Activated CD4-positive, alpha-beta T cell treated with anti-CD3 and anti-CD28 coated beads, Interleukin-2, Interleukin-6, amounts not matched to agents 100 ng/mL and 50 ng/mL, durations not matched to agents 16 hours and 8 hours (primary cell): ENCODE results near the gene MMP24OS.

Experiments used
- DNase-seq: peaks from one replicate; pipeline ENCODE4 v3.0.0-alpha.2; 2020

Gene MMP24OS

DNA sequence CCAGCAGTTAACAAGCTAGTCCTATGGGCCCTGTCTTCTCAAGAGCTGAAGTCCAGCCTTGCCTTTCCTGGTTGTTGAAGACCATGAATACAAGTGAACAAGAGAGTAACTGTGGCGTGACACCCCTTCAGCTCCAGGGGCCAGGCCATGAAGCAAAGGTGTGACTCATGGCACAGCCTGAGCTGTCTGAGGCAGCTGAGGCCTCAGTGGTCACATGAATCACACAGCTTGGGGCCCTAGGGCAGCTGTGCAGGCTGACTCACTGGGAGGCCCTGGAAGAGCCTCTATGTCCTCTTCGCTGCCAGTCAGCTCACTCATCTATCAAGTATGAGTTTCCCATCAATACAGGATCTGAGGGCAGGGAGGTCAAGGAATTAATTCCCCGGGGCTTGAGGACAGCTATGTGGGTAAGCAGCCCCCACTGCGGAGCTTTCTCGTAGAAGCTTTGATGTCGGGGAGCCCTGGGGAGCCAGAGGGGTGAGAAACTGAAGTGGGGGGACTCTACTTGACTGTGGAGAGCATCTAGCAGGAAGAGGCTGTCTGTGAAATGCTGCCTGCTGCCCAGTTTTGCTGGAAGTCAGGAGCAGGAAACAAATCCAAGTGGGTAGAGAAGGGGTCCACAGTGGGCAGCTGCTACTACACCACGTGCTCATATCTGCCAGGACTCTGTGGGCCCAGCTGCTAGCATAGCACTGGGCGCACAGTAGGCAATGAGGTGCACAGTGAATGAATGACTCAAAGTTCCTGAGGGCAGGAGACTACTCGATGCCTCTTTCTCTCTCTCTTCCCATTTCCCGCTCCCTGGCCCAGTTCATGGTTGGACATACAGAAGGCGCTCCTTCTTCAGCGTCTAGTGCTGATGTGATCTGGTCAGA lies 28.0 kb upstream of the MMP24OS start:
- peak; percentile 95 for DNase-seq

DNA sequence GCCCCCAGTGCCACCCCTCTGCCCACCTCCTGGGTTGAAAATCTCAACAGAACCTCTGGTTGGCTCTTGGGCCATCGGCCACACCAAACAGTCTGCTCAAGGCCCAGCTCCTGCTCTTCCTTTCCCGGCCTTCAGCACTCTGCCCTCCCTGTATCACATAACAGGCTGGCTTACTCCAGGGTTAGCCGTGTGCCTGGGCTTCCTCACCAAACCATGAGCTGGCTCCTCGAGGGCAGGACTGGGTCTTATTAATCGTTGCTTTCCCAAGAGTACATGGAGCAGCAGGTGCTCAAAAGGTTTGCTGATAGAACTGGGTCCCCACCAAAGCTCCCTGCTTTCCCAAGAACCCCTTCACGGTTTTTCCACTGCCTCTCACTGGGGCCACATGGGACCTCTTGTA lies 27.0 kb upstream of the MMP24OS start:
- DNase-seq = no peak

DNA sequence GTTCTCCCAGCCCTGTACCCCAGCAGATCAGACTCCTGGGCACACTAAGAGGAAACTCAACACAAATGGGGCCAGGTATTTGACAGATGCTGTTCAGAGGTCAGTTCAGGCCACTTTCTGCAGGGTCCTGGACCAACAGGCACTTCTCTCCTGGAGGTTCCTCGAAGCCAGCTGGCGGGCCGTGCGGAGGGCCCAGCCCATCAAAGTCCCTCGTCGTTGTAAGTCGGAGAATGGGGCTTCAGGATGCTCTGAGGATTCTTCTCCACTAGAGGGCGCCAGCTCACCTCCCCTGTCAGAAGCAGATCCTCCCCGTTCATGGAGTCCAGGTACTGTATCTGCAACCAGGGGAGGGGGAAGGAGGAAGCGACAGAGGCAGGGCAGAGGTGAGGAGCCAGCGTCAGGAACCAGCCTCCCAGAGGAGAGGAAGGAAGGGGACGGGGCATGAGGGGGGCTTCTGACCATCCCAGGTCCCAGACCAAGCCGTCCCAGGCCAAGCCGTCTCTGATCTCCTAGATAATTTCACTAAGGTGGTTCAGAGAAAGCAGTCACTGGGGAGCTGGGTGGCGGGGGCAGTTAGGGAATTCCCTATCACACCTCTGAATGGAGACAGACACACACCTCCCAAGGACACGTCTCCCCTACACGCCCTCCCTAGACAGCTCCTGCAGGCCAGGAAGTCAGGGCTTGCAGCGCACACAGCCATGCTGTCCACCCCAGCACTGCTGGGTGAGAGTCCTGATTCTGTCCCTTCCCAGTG lies 26.0 kb upstream of the MMP24OS start:
- DNase-seq = peak; percentile 94

DNA sequence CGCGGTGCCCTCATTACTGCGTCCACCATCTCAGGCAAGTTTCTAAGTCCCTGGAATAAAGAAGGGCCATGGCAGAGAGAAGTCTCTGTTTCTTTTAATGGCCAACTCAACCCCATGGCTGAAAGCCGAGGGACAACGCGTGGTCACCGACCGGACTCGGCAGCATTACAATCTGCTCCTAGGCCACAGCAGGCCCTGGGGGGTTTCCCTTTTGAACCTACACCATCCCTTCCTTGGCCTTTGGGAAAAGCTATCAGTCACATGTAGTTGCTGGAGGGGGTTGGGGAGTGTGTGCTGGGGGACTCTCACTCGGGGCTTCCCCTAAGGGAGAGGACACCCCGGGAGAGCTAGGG lies 25.4 kb upstream of the MMP24OS start:
- no peak for DNase-seq

DNA sequence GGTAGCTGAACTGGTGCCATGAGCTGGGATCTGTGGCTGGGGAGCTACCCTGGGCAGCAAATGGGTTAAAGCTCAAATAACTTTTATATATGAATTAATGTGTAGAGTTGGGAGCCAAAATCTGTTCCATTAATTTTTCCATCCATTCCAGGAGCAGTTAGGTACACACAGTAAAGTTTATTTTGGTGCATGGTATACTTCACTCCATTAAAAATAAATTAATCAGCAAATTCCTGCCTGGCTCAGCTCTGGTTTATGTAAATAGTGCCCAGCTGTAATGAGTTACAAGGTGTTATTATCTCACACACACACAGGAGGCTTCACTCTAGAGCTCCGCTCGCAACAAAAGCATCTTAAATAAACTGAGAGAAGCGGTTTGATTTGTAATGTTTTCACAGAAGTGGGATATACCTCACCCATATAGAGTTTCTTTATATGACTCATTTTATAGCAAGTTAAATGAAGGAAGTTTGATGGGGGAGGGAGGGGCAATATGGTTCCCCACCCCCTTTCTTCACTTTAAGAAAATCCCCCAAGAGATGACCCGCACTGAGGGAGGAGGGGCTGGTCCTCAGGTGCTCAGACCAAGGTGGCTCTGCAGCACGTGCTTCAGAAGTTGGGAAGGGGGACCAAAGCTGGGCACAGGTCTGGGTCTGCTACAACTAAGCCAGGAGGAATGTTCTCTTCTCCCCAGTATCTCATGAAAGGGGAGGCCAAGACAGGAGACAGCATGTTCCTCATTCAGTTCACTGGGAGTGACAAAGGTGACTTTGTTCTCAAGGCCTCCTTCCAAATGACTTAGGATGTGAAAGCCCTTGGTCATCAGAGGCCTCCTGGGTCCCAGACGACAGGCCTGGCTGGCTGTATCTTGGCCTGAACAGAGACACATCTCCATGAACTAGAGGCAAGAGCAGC lies 24.8 kb upstream of the MMP24OS start:
- peak; percentile 62 for DNase-seq

DNA sequence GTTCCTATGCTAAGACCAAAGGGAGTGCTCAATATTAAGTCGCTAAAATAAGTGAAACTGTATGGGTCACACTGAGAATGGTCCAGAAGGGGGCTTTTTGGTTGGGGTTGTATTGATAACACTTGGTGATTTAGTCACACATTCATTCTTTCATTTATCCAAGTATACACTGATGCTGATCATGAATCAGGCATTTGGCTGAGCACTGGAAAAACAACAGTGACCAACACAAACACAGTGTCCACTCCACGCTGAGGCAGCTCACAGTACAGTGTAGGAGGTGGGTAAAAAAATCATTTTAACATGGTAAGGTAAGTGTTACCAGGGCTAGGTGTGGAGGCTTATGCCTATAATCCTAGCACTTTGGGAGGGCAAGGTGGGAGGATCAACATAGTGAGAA lies 23.5 kb upstream of the MMP24OS start:
- no peak for DNase-seq

DNA sequence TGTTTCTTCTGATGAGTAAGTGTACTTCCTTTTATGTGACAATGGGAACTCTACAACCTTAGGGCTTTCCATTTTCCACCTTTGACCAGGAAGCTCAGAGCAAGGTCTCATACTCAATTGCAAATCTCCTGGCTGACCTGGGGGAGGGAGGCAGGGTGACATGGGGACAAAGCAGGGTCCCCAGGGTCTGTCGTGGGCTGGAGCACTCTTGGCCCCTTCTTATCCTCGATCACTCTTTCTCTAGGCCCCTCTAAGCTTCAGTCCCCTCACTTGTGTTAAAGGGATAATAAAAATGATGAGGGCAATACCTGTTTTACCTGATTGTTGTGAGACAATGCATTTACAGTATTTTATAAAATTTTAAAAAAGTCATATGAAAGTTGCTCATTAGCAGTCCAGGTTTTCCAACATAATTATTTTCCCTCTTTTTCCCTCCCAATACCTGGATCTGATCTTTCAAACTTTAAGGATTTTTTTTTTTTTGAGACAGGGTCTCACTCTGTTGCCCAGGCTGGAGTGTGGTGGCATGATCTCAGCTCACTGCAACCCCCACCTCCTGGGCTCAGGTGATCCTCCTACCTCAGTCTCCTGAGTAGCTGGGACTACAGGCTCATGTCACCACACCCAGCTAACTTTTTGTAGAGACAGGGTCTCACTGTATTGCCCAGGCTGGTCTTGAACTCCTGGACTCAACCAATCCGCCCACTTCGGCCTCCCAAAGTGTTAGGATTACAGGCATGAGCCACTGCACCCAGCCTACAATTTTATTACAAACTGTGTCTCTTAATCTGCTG lies 22.7 kb upstream of the MMP24OS start:
- DNase-seq = no peak

DNA sequence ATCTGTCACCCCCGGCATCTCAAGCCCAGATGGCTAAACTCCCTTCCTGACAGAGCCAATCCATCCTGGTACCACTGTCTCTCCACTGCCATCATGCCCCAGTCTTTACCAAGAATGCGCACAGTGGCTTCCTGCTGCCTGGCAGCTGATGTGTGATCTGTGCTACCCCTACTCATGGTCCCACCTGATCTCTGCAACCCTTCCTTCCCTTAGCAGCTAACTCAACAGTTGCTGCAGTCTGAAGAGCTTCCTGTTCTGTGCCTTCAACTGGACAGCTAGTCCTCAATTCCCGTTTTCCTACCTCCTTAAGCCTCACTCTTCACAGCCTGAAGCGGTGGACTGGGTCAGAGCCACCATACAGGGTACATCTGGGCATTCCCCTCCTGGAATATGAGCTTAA lies 21.9 kb upstream of the MMP24OS start:
- DNase-seq = no peak

DNA sequence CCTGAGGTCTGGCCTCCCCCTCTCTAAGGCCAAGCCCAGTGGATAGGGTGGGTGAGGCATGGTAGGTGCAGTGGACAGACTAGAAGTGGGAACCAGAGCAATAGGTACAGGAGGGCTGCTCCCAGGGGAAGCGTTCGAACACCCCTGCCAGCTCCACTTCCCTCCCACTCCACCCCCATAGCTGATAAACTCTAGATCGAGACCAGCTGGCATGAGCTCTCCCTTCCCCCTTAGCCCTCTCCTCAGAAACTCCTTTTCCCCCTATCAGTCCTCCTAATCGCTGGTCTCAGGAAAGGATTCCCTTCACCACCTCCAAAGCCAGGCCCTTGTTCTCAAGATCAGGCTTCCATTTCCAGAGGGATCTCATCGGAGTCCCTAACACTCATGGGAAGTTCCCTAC lies 20.3 kb upstream of the MMP24OS start:
- DNase-seq = no peak

DNA sequence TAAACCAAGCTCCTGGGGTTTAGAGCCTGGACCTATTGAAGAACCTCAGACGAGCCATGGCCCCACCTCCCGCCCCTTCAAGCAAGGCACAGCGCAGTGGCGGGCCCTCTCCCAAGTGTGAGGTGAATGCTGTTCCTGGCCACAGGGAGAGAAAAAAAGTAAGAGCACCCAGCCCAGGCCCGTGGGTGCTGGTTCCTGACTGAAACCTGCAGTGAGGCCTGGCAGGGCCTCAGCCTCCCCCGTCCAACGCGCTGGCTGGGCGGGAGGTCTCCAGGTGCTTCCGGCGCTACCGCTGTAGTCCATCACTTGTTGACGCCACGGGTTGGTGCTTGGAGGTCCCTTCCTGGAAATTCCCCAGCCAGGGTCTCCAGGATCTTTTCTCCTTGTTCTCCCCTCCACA lies 19.8 kb upstream of the MMP24OS start:
- DNase-seq = no peak

DNA sequence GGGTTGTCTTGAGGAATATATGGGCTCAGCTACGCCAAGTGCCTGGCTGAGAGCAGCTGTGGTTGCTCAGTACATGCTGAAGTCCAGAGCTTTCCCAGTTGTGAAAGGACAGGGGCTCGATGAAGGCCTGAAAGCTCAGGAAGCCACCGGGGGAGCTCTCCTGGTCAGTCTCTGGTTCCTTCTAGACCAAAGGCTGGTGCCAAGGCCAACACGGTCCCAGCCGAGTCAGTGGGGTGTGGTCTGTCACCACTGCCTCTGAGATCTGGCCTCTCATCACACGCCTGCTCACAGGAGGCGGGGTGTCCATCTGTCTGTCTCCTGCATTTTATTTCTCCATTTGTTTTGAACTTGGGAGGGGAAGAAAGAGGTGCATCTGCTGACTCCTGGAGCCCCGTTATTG lies 19.2 kb upstream of the MMP24OS start:
- DNase-seq = no peak

DNA sequence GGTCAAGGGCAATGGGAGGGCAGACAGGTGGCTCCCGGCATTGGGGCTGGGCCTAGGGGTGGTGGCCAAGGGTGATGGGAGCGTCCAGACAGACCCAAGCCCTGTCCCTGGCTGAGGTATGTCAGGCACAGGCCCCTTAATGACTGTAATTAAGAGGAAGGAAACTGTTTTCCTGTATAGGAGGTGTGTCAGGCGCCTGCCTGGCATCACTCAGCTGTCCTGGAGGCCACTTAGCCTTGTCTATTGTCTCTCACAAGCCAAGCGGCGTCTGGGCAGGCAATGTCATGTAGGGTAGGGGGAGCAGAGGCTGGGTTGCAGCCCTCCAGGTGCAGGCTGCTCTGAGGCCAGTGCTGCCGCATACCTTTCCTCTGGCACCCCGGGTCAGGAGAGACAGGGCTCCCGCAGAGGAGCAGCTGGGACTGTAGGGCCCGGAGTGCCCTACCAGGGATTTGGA lies 18.2 kb upstream of the MMP24OS start:
- no peak for DNase-seq

DNA sequence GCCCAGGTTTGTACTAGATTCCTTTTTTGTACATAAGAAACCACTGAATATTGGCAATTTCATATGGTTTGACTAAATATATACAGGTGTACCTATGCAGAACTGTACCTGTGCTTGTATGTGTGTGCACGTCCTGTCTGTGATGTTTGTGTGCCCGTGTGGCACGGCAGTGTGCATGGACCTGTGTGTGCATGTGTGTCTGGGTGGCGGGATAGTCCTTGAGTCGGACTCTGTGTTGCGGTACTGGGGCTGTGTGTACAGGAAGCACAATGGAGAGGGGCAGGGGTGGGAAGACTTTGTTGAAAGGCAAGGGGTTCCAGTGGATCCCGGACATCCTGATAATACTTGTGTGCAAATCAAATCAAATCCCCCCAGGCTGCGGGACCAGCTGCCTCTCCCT lies 17.8 kb upstream of the MMP24OS start:
- no peak for DNase-seq

DNA sequence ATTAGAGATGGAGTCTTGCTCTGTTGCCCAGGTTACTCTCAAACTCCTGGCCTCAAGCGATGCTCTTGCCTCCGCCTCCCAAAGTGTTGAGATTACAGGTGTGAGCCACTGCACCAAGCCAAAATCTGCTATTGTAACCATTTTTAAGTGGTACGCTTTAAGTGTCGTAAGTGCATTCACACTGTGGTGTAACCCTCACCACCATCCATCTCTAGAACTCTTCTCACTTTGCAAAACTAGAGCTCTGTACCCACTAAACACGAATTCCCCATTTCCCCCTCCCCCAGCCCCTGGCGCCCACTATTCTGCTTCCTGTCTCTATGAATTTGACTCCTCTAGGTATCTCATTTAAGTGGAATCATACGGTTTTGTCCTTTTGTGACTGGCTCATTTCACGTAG lies 17.1 kb upstream of the MMP24OS start:
- no peak for DNase-seq

DNA sequence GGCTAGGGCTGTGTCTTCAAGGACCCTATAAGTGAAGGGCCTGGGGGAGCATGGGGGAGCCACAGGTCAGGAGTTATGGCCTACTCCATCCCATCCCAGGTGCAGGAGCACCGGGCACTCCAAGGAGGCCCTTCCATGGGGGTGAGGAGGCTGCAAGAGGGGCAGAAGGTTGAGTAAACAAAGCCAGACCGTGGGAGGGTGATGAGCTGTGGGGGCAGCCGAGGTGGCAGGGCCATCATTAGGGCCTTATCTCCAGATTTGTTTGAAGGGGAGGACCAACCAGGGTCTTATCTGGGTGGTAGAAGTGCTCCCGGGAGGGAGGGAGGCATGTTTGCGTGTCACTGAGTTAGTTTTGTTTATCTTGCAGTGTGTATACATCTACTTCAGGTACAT lies 16.4 kb upstream of the MMP24OS start:
- no peak for DNase-seq

DNA sequence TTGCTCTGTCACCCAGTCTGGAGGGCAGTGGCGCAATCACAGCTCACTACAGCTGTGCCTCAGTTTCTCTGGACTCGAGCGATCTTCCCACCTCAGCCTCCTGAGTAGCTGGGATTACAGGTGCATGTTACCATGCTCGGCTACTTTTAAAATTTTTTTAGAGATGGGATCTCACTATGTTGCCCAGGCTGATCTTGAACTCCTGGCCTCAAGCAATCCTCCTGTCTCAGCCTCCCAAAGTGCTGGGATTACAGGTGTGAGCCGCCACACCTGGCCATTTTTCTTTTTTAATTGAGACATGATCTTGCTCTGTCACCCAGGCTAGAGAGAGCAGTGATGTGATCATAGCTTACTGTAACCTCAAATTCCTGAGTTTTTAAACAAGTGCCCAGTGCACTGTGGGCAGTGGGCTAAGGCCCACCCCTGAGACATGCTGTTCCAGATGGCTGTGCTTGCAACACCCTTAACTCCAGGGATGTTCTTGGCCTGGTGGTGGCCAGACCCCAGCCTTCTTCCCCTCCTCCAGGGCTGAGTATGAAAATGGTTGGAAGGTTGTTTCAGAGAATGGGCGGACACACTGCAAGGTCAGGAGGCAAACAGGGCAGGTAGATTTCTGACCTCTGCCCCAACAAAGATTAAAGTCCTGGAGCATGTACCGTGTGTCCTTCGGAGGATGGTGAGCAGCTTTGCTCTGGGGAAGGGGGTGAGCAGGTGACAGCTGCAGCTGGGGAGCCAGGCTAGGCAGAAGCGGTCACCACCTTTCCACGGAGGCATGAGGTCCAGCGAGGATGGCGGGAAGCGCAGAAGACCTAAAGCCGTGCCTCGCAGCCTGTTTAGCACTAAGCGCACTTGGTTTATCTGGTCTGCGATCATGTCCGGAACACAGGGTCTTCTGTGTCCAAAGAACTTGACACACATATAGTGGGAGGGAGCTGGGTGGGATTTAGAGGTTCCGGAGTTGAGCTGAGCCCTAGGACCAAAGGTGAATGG lies 15.7 kb upstream of the MMP24OS start:
- no peak for DNase-seq

DNA sequence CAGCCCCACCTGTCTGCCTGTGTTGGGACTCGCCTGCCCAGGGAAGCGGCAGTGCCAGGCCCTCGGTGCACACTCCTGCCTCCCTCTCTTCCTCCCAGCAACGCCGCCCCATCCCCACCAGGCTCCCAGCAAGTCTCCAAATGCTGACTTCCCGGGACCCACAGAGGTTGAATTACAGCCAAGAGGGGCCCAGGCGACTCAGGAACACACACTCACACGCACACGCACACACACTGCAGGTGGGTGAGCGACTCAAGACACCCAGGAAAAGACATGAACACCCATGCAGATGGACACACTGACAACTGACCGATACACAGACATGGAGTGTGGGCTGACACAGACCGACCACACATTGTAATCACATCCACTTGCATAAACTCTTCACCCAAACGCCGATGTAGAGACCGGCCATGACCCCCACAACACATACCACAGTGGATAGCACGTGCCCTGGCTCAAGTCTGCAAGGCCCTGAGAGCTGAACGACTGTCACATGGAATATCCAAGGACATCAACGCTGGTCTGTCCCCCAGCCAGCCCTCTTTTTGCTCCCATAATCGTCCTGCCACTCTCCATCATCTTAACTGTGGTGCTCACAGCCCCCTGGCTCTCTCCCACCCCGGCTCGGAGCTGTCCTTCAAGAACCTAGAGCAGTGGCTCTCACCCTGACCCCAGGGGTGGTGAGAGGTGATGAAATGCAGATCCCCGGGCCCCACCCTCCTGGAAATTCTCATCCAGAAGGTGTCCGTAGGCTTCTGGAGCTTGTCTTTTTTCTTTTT lies 14.8 kb upstream of the MMP24OS start:
- DNase-seq = no peak

DNA sequence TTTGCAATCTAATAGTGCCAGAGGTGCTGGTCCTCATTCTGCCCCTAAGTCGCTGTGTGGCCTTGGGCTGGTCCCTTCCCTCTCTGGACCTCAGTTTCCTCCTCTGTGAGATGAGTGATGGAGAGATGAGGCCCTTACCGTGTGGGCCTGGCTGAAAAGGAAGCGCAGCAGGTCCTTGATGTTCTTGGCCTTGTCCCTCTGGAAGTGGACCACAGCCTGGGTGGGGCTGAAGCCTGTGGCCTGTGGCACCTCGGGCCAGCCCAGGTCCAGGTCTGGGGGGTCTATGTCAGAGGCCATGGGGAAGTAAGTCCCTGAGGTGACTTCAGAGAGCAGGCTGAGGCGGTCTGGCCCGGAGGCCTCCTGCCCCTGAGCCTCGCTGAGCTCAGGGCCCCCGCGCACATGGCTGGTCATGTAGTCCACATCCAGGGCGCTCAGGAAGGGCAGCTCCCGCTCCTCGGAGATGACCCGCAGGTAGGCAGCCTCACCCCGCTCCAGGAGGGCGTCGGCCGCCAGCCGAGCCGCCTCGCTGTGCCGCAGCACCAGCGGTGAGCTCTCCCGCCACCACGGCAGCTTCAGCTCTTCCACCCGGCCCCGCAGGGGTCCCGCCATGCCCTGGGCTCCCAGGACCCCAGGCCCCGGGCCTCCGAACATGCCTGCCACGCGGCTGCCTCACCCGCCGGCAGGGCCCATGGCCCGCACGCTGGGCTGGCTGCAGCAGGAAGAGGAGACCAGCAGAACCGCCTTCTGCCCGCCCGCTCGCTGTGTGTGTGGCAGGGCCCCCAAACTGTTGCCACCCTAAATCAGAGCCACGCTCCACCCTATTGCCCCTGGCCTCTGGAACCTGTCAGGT lies 14.0 kb upstream of the MMP24OS start, which contains the start of gene FAM83C:
Gene FAM83C, minus strand, starts transcription at position 772 of the 850 bp plus-strand sequence. Its CDS starts 121 bp downstream, at position 651.
- no peak for DNase-seq

DNA sequence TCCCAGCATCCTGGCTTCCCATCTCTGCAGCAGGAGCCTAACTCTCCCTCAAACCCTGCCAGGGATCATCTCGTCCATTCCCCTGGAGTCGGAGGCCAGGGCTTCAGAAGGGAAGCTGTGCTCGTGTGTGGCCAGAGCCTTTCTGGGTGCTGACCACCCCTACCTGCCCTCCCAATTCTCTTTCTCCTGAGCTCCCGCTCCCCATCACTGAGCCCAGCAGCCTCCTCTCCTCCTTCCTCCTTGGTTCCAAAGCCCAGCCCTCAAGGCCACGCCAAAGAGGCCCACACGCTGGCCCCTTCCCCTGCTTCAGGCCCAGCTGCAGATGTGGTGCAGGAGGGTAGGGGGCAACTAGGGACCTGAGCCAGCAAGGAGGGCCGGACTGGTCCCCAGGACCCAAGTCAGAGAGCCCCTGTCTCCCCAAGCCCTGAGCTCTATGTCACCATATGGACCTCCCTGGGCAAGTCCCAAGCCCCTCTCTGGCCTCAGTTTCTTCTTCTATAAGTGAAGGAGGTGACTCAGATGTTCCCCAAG lies 13.0 kb upstream of the MMP24OS start:
- DNase-seq = no peak
